NCI-H128 (cell line): ENCODE data around the gene DHRS7B.
"Not testable (repeated sequence)": the region's sequence is repeated elsewhere in the genome, so short reads cannot be mapped to it uniquely, and the experiment has no call there.

Source experiments
- DNase-seq: peaks from one replicate; lab custom pipeline; 2025; ENCODE audit not compliant: unreplicated experiment; lab: John Stamatoyannopoulos, UW

DHRS7B gene

DNA sequence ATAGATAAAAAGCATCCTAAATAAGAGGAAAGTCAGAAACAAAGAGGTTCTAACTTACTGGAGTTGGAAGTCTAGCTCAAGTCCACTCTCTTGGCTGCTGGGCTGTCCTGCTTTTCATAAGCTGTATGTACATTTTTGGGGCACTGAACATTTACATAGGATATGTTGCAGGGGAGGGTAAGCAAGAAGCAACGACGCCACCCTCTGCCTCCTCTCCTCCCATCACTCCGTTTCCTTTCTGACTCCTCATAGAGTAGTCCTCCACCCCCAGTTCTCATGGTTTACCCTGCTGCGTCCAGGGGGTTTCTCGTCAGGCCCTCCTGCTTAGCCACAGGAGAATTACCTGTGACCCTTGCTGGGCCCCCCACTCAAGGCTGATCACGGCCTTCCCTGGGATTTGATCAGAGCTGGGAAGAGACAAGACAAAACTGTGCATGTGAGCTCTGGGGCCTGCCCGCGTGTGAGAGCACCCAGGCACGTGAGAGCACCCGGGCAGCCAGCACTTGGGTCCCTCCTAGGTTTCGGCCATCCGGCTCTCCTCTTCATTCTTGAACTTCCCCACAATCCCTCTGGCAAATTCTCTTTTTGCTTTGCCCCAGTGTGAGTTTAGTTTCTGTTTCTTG, 50.1 kb downstream of the DHRS7B start:
- no peak for DNase-seq

DNA sequence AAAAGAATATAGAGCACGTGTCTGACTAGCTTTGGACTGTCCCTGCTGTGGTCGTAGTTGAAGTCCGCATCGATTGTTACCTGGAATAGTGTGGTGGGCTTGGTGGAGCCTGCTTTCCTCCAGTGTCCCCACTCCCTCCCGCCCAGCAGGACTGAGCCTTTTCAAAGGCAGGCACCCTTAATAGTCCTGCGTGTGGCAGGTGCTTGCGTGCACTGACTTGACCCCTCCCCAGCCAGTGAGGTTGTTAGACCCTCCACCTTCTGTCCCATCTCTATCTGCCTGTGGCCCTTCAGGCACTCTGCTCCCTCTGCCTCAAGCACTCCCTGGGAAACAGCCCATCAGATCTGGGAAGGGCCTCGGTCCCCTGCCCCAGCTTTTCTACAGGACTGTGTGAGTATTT, 50.6 kb downstream of the DHRS7B start:
- no peak for DNase-seq

DNA sequence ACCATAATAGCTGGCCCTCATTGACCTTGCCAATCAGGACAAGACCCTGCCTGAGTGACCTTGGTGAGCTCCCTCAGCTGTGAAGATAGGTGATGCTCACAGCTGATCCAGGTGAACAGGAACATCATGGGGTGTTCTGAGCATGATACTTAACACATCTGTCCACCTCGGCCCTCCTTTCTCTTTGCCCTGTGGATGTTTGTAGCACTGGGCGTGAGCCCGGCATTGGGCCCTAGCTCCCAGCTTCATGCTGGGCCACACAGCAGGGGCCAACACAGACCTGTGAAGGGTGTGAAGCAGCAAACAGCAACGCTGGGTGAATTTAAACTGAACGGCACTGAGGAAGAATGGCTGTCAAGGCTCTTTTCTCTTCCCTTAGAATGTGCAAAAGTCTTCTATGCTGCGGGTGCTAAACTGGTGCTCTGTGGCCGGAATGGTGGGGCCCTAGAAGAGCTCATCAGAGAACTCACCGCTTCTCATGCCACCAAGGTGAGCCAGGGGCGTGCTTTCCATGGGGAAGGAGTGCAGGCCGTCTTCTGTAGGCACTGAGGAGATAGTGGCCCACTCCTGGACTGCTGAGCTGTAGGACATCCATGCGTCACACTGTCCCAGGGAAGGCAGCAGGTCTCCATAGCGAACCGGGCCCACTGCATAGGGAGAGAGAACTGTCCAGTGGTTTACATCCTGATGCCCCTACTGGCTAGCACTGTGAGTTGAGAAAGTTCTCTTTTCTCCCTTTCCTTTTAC, 51.3 kb downstream of the DHRS7B start:
- DNase-seq = no peak

DNA sequence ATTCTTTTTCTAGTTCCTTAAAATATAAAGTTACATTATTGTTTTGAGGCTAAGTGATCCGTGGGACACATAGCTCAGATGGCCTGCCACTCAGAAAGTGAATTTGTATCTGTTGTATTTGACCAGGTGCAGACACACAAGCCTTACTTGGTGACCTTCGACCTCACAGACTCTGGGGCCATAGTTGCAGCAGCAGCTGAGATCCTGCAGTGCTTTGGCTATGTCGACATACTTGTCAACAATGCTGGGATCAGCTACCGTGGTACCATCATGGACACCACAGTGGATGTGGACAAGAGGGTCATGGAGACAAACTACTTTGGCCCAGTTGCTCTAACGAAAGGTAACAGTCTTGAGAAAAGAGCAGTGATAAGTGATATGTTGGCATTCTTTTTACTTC, 56.7 kb downstream of the DHRS7B start:
- no peak for DNase-seq

DNA sequence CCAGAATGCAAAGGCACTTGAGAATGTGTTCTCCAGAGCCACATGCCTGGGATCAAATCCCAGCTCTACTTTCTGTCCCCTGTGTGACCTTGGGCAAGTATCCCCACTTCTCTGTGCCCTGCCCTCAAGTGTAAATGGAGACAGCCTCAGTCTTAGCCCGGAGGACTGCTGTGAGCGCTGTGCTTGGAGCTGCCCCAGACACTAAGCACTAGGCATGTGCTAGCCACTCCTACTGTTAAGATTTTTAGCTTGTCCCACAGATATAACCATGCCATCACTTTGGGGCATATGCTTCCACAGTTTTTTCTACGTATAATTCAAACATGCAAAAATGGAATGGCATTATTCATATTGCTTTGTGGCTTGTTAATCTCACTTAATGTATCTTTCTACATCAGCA, 57.8 kb downstream of the DHRS7B start:
- no peak for DNase-seq

DNA sequence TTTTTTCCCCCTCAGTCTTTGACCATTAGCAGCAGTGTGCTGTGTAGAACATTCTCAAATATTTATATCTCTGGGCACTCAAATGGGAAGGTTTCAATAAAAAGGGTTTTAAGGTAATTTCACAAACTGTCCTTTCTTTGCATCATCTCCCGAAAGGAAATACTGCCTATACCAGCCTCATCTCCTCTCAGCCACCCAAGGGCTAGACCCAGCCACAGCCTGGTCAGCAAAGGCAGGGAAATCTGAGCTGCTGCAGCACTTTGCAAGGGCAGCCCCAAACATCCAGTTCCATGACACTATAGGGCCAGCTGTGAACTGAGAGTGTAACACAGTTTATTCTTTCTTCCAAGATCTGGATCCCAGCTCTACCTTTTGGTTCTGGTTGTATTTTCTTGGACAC, 58.3 kb downstream of the DHRS7B start:
- no peak for DNase-seq

DNA sequence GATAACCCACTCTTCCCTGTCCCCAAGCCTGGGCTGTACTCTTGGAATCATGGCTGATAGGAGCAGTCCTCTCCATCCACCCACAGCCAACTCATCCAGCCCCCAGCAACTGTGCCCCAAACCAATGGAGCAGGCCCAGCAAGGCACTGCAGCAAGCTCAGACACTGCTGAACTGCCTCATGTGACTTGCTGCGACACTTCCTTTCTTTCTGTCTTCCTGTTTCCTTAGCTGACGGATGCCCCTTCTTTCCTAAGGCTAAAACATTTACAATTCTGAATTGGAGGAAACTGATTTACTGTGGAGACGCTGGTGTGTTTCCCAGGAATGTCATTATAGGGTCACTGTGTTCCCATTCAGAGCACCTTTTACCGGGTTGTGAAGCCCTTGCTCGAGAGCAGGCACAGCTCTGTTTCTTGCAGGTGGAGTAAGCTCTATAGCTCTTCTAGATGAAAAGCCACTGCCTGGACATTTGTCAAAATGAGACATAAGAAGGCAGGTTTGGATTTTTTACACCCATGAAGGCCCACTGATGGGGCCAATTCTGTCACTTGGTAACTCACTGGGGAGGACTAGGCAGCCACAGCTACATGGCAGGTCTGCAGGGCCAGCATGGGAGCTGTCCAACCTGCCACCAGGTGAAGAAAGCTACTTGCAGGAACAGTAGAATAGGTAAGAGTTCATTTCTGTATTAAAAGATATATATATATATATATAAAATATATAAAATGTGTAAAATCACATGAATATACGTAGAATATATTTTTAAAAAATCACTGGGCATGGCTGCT, 59.8 kb downstream of the DHRS7B start:
- no peak for DNase-seq

DNA sequence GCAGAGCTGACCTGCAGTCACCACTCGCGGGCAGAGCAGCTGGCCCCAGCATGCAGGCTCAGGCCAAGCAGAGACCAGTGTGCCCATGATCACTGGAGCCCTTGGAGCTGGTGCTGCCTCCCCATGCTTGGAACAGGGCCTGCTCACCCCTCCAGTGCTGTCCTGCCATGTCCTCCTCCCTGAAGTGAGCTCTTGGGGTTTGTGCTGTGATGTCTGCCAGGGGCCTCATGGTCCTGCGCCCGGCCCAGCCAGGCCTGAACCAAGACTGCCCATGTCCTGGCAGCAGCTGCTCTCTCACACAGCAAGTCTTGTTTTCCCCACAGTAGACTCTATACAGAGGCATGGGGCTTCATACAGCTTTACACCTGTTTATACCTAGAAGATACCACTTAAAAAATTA, 62.6 kb downstream of the DHRS7B start:
- no peak for DNase-seq

DNA sequence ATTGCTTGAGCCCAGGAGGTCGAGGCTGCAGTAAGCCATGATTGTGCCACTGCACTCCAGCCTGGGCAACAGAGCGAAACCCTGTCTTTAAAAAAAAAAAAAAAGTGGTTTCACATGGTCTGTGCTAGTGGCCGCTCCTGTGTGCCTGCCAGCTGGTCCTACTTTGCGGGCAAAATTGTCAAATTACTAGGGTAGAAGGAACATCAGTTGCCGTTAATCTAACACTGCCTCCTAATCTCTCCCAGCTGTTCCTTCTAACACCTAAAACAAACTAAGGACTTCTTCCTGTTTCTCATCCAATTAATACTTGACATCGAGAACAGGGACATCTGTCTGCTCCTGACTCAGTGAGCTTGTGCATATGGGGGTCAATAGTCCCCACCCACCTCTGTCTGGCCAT, 63.3 kb downstream of the DHRS7B start:
- no peak for DNase-seq

DNA sequence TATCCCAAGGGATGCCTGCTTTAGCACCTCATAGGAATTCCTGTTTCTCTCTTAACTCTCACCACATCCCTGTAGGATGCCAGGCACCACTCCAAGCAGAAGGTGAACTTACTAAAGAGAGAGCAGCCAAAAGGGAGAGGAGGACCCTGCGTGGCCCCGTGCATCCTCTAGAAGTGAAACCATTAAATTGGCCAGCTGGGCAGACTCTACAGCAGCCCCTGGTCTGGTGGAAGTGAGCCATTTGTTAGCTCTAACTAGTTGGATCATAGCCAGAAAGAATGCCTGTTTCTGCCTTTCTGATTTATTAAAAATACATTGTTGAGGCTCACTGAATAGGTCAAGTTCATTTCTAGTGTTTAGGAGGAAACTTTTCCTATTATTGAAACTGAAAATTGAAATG, 64.9 kb downstream of the DHRS7B start:
- DNase-seq = no peak

DNA sequence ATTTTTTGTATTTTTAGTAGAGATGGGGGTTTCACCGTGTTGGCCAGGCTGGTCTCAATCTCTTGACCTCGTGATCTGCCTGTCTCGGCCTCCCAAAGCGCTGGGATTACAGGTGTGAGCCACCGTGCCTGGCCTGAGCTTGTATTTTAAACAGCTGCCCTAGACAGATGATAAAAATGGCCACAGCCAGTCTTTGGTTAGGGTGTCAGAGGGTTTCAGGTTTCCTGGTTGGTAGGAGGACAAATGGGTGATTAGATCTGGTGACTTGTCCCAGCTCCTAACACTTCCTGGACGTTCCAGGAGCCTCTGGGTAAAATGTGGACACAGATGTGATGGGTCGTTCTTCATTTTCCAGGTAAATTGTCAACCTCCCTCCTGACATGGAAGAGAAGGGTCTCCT, 65.7 kb downstream of the DHRS7B start:
- not testable (repeated sequence) for DNase-seq

DNA sequence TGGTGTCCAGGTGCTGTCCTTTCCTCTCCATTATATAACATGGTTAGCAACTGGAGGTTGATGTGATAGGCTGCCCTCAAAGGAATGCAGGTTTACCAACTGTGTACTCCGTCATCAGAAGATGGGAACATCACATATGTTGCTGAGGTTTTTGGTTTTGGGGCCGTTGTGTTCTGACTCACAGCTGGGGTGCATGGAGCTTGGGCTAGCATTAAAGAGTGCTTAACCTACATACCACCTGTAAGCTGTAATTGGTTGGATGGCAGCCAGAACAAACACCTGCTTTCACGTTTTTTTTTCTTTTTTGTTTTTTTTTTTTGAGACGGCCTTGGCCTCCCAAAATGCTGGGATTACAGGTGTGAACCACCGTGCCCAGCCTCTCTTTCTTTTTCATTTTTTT, 66.3 kb downstream of the DHRS7B start:
- no peak for DNase-seq

DNA sequence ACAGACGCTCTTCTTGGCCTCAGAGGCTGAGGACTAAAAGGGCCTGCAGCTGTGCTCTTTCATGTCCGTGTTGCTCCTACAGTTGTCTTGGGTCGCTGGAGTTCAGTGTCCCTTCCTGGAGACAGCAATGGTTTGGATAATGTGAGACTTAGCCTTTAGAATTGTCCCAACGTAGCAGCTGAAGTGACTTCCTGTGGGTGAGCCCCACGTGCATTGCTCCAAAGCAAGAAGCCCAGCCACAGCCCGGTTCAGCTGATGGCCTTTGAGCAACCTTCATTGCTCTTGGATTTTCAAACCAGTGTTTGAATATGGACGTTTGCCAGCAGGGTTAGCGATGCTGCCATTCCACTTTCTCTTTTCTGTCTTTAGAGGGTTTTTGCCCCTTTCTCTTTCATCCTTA, 67.5 kb downstream of the DHRS7B start:
- no peak for DNase-seq

DNA sequence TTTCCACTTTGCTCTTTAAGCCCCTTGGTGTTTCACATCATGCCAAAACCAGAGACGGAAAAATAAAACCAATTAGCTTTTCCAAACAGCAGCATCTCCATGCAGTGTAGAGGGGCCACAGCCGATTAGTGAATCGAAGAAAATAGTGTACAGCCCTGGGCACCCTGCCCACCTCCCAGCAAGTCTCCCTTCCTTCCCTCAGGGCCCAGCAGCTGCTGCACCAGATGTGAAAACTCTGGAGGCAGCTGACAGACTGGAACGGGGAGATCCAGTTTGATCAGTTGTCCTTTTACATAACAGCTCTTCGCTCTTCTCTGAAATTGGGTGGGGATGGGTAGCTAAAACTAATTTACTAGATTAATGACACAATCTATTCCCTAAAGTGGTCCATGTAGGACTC, 67.9 kb downstream of the DHRS7B start:
- no peak for DNase-seq

DNA sequence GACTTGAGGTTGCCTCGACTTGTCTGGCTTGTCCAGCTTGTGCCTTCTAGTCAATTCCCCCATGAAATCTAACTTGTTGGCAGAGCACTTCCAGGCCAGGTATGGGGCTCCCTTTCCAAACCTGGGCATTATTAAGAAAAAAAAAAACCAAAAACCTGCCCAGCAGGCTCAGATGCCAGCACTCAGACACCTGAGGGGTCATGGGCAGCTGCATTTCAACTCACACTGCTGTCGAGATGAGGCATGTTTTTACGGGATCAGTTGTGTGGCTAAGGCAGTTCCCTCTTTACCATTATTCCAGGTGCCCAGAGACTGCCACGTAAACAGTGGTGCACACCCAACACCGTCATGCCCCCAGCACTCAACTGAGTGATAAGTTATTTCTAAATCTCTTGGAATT, 69.4 kb downstream of the DHRS7B start:
- no peak for DNase-seq

DNA sequence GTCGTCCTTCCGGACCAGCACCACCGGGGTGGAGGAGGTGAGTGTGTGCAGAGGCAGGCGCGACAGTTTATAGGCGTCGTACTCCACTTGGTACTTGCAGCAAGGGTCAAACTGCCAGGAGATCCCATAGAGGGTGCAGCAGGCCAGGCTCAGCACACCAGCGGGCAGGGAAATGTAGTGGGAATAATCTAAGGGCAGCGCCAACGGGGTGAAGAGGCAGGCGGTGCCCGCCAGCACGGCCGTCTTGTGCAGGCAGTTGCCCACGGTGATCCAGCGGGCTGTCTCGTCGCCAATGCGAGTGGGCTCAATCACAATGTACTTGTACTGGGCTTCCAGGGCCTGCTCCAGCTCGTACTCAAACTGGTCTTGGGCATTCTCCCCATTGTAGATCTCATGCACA, 71.6 kb downstream of the DHRS7B start:
- no peak for DNase-seq

DNA sequence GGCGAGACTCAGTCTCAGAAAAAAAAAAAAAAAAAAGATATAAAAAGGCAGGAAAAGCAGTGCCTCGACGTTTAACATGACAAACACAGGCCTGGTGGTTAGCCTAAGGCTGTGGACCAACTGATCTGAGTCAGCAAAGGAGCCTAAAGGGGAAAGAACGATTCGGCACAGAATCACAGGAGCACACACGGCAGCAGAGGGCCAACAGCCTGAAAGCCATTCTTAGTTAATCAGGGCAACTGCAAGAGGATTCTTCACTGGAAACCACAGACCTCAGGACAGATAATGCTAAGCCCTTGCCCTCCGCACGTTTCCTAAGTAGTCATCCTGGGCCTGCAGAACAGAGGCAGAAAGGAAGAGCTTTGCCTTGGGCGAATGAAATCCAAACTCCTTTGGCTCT, 72.5 kb downstream of the DHRS7B start:
- no peak for DNase-seq

DNA sequence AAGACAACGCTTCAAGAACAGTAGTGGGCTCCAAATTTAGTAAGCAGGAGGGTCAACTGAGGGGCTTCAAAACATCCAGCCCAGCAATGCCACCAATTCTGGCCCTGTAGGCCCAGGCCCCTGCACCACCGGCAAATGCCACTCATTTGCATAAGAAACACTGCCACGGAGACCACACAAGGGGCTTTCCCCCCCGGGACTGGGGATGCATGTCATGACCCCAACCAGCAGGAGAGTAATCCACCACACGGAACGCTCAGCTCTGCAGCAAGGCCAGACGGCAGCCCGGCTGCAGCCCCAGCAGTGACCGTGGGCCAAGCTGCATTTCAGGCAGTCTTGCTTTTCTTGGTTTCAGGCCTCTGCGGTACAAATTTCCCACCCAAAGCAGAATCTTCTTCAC, 73.1 kb downstream of the DHRS7B start:
- no peak for DNase-seq

DNA sequence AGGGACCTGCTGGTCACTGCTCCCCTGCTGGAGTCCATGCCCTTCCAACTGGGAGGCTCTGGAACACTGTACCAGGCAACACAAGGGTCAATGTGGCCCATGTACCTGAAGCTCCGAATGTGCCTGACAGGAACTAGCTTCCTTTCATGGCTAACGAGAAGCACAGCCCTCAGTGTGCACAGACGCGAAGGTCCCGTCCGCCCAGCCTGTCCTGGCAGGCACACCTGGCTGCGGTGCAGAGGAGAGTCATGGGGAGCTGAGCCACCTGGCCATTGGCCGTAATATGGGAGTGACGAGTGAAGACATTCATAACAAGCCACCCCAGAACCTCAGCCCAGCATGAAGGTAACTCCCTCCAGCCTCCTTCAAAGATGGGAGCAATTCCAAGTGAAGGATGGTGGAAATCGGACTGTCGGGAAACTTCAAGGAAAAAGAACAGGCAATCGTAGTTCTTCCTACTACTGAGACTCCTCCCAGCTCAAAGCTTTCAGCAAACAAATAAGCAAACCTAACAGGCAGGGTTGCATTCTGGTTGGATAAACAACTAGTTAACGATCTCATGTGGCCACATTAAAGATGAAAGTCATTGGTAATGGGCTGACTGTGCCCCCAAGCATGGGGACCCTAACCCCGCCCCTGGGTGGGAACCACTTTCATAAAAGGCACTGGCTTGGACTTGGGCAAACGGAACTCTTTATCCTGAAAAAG, 74.0 kb downstream of the DHRS7B start:
- no peak for DNase-seq

DNA sequence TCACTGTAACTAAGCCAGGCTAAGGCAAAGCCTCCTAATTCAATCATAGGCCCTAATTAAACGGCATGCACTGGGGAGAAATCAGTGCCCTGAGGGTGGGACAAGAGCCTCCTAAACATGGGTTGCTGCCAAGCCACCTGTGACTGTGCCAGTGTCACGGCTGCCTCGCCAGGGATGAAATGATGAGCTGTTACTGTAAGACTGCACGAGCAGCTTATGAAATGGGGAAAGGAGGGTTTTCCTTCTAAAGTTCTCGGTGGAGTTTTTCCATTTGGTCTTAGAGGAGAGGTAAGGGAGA, 74.5 kb downstream of the DHRS7B start:
- no peak for DNase-seq

DNA sequence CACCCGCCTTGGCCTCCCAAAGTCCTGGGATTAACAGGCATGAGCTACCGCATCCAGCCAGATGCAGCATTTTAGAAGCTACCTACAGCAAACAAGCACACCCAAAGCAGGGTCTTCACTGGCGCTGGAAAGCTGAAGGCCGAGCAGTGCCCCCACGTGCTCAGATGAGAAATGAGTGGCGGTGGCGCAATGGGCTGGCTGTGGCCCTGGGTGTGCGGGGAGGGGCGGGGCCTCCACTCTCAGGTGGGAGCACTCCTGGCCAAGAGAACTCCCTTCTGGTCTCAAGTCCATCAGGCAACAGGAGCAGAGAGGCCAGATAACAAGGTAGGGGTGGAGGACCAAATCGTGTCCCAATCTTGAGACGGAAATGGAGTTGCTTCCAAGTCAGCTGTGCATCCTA, 75.1 kb downstream of the DHRS7B start:
- DNase-seq = no peak

DNA sequence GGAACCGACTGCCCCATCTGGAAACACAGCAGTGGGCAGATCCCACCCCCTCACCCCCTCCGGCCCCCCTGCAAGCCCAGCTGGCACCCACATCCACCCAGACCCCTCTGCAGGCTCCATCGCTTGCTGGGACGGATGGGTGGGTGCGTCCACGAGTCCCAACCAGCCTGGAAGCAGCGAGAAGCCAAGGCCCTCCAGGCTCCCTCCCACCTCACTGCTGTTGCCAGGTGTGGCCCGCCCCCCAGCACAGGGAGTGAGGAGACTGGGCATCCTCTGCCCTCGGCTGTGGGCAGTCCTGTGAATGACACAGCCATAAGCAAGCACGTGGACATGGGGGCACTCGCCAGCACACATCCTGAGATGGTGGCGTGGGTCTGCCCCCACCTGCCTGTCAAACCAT, 75.7 kb downstream of the DHRS7B start:
- no peak for DNase-seq
